ENCODE measurements around the gene FAM43A. TPM values are rescaled to one million over a fixed set of nuclear protein-coding genes. Genes with fewer than 3 reads are reported as not detected.

The FAM43A gene
- total RNA-seq, 1 experiment from 2014 or later: 2.9 TPM

- in situ Hi-C loops (cut with HindIII; ENCODE audit: low pct_unique_long_range_greater_than_20kb, low sequenced_read_pairs): no loop called here
- no peak for DNase-seq (ENCODE audit: low read depth)
Measured at GRCh38 chr3:194727435-194728128, 41.9 kb downstream of the FAM43A start.

DNA sequence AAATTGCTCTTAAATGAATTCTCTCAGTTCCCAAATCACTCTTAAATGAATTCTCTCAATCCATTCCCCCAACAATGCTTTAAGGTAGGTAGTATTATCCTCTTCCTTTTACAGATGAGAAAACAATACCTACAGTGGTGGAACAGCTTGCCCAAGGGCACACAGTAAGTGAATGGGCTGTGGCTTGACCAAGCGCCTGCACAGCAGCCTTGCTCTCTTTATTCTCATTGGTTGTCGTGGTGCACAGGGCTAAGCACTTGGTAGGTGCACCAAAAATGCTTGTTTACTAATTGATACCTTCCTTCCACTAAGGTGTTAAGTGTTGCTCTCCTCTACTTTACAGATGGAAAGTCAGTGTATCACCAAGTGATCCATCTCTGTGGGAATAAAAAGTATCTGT, 43.3 kb downstream of the FAM43A start:
- in situ Hi-C loops (cut with HindIII; ENCODE audit: low pct_unique_long_range_greater_than_20kb, low sequenced_read_pairs): no loop called here
- no peak for DNase-seq (ENCODE audit: low read depth)

- in situ Hi-C loops (cut with HindIII; ENCODE audit: low pct_unique_long_range_greater_than_20kb, low sequenced_read_pairs): no loop called here
- peak; percentile 96 for DNase-seq (ENCODE audit: low read depth)
Measured at GRCh38 chr3:194730365-194730764, 44.7 kb downstream of the FAM43A start.

- peak; percentile 12 for DNase-seq (ENCODE audit: low read depth)
- in situ Hi-C loops (cut with HindIII; ENCODE audit: low pct_unique_long_range_greater_than_20kb, low sequenced_read_pairs): no loop called here
Measured at GRCh38 chr3:194731506-194732073, 45.9 kb downstream of the FAM43A start.

GRCh38 chr3:194732617-194733016, 46.9 kb downstream of the FAM43A start:
- DNase-seq (ENCODE audit: low read depth): no peak
- in situ Hi-C loops (cut with HindIII; ENCODE audit: low pct_unique_long_range_greater_than_20kb, low sequenced_read_pairs): no loop called here

DNA sequence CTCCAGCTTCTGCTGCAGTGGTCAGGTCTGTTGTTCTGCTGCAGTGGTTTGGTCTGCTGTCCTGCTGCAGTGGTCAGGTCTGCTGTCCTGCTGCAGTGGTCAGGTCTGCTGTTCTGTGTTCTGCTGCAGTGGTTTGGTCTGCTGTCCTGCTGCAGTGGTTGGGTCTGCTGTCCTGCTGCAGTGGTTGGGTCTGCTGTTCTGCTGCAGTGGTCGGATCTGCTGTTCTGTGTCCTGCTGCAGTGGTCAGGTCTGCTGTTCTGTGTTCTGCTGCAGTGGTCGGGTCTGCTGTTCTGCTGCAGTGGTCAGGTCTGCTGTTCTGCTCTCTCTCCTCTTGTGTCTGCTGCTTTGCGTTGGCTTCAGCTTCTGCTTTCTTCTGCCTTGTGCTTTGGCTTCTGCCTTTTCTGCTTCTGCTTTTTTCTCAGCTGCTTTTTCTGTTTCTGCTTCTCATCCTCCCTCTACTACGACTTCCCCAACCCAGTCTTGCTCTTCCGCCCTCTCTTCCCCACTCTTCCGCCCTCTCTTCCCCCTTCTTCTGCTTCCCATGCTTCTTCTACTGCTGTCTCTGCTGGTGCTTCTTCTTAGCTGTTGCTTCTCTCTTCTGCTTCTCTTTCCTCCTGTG, 50.7 kb downstream of the FAM43A start:
- no peak for DNase-seq (ENCODE audit: low read depth)
- in situ Hi-C loops (cut with HindIII; ENCODE audit: low pct_unique_long_range_greater_than_20kb, low sequenced_read_pairs): no loop called here

DNA sequence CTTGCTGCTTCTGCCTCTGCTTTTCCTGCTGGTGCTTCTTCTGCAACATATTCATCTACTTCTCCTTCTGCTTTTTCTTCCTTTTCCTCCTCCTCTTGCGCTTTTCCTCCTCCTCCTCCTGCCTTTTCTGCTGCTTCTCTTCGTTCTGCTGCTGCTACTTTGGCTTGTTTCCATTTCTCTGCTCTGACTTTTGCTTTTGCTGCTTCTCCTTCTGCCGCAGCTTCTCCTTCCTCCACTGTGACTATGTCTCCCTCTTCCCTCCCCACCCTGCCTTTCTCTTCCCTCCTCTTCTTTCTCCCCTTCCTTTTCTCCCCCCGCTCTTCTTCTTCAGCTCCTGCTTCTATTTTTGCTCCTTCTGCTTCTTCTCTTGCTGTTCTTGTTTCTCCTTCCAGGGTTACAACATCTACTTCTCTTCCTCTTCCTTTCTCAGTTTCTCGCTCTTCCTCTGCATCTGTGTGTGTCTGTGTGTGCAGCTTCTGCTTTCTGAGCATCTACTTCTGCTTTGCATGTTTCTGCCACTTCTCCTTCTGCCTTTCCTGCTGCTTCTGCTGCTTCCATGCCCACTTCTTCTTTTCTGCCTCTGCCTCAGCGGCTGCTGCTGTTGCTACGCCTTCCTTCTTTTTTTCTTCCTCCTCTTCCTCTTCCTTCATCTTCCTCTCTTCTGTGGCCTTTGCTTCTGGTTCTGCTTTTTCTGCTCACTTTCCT, 51.4 kb downstream of the FAM43A start:
- in situ Hi-C loops (cut with HindIII; ENCODE audit: low pct_unique_long_range_greater_than_20kb, low sequenced_read_pairs): no loop called here

More for the DNA sequence above, 51.4 kb downstream of the FAM43A start:
- DNase-seq (ENCODE audit: low read depth): no peak

Other genes with a start within 250 kb of the FAM43A start
- 47.7 and 91.8 TPM in 2 replicates for gene ATP13A3, start 198.9 kb upstream of the FAM43A start, total RNA-seq (2014; rRNA removed; shearing (Covaris generic); ENCODE audit: low replicate concordance)
- 4.0 and 17.5 TPM in 2 replicates for gene TMEM44, start 52.5 kb upstream of the FAM43A start, total RNA-seq (2014; rRNA removed; shearing (Covaris generic); ENCODE audit: low replicate concordance)
- gene LSG1, start 13.7 kb upstream of the FAM43A start, total RNA-seq (2014; rRNA removed; shearing (Covaris generic); ENCODE audit: low replicate concordance): 39.6 and 47.8 TPM in 2 replicates

Measured in Caki2 (cell line).